HEK293 (cell line): ENCODE measurements around the gene HDLBP.

Source experiments
- CTCF ChIA-PET: fragments of 350-600 bp; formaldehyde crosslinking; extraction: SDS; loops from one replicate; lab custom pipeline; 2021; ENCODE audit warnings: antibody characterized with exemption; lab: Yijun Ruan, JAX
- POLR2A ChIA-PET: fragments of 300-600 bp; formaldehyde crosslinking; extraction: SDS; loops from one replicate; lab custom pipeline; 2020; ENCODE audit warnings: antibody characterized with exemption, inconsistent platforms; lab: Yijun Ruan, JAX
- H3K27ac ChIP-seq: fragments of 200-500 bp; sonication (Bioruptor generic); 2 replicates; pipeline ENCODE4 v1.5.1; 2014; ENCODE audit warnings: low read depth, low read length, control low read depth, inconsistent platforms; ENCODE audit errors: extremely low read depth
- H3K36me3 ChIP-seq, 2 experiments: fragments of 200-500 bp in 1 of 2; sonication (Bioruptor generic) in 1 of 2; 1 replicate in 1 of 2; 2 replicates in 1 of 2; pipeline ENCODE4 v1.5.1; 2014 to 2017; ENCODE audit warnings: inconsistent platforms in 2 of 2, low read length in 2 of 2; ENCODE audit not compliant: control insufficient read depth in 2 of 2, insufficient read depth in 1 of 2
- H3K4me1 ChIP-seq: fragments of 200-500 bp; sonication (Bioruptor generic); 2 replicates; pipeline ENCODE4 v1.5.1; 2014; ENCODE audit warnings: mild to moderate bottlenecking, low read length, inconsistent platforms; ENCODE audit not compliant: control insufficient read depth, insufficient read depth
- H3K4me3 ChIP-seq: 2 replicates; pipeline ENCODE4 v1.5.1; 2011; ENCODE audit warnings: low read depth, mild to moderate bottlenecking, control low read depth, low read length, moderate library complexity
- H3K9me3 ChIP-seq: fragments of 200-500 bp; sonication (Bioruptor generic); 2 replicates; pipeline ENCODE4 v1.5.1; 2014; ENCODE audit warnings: low read depth, low read length, inconsistent platforms; ENCODE audit not compliant: control insufficient read depth, insufficient read depth
- HOXC10 ChIP-seq: sonication (generic); formaldehyde crosslinking; IDR thresholded peaks from 2 replicates; pipeline ENCODE4 v1.8.1; 2023; ENCODE audit warnings: mild to moderate bottlenecking, missing genetic modification reagents
- KLF16 ChIP-seq: fragments of 450-650 bp; formaldehyde crosslinking; IDR thresholded peaks from 2 replicates; pipeline ENCODE4 v1.5.1; 2017; ENCODE audit warnings: missing biosample characterization, missing genetic modification characterization
- KLF17 ChIP-seq: fragments of 450-650 bp; formaldehyde crosslinking; IDR thresholded peaks from 2 replicates; pipeline ENCODE4 v1.5.1; 2016; ENCODE audit warnings: missing biosample characterization, missing genetic modification characterization
- KLF7 ChIP-seq: fragments of 450-650 bp; formaldehyde crosslinking; IDR thresholded peaks from 2 replicates; pipeline ENCODE4 v1.5.1; 2016; ENCODE audit warnings: missing biosample characterization, missing genetic modification characterization, borderline replicate concordance
- OSR2 ChIP-seq: fragments of 450-650 bp; formaldehyde crosslinking; IDR thresholded peaks from 2 replicates; pipeline ENCODE4 v1.5.1; 2016; ENCODE audit warnings: missing biosample characterization, missing genetic modification characterization
- PRDM6 ChIP-seq: fragments of 450-650 bp; formaldehyde crosslinking; IDR thresholded peaks from 2 replicates; pipeline ENCODE4 v1.5.1; 2017; ENCODE audit warnings: missing biosample characterization, missing genetic modification characterization
- SCRT1 ChIP-seq: fragments of 450-650 bp; formaldehyde crosslinking; IDR thresholded peaks from 2 replicates; pipeline ENCODE4 v1.5.1; 2016; ENCODE audit warnings: missing biosample characterization, missing genetic modification characterization, borderline replicate concordance
- SP2 ChIP-seq: fragments of 450-650 bp; formaldehyde crosslinking; IDR thresholded peaks from 2 replicates; pipeline ENCODE4 v1.5.1; 2016; ENCODE audit warnings: missing biosample characterization, missing genetic modification characterization
- YY1 ChIP-seq: fragments of 450-650 bp; formaldehyde crosslinking; IDR thresholded peaks from 2 replicates; pipeline ENCODE4 v1.5.1; 2018; ENCODE audit warnings: missing biosample characterization, missing genetic modification characterization
- ZBTB17 ChIP-seq: fragments of 450-650 bp; formaldehyde crosslinking; IDR thresholded peaks from 2 replicates; pipeline ENCODE4 v1.5.1; 2016; ENCODE audit warnings: missing biosample characterization, missing genetic modification characterization
- ZBTB48 ChIP-seq: fragments of 450-650 bp; formaldehyde crosslinking; IDR thresholded peaks from 2 replicates; pipeline ENCODE4 v1.5.1; 2016; ENCODE audit warnings: missing biosample characterization, missing genetic modification characterization
- ZEB2 ChIP-seq: fragments of 450-650 bp; formaldehyde crosslinking; IDR thresholded peaks from 2 replicates; pipeline ENCODE4 v1.5.1; 2016; ENCODE audit warnings: missing biosample characterization, missing genetic modification characterization
- ZIC2 ChIP-seq: fragments of 450-650 bp; formaldehyde crosslinking; IDR thresholded peaks from 2 replicates; pipeline ENCODE4 v1.5.1; 2016; ENCODE audit warnings: missing biosample characterization, missing genetic modification characterization
- ZNF121 ChIP-seq: fragments of 450-650 bp; formaldehyde crosslinking; IDR thresholded peaks from 2 replicates; pipeline ENCODE4 v1.5.1; 2016; ENCODE audit warnings: missing biosample characterization, missing genetic modification characterization
- ZNF24 ChIP-seq: fragments of 450-650 bp; formaldehyde crosslinking; IDR thresholded peaks from 2 replicates; pipeline ENCODE4 v1.5.1; 2016; ENCODE audit warnings: missing biosample characterization, missing genetic modification characterization
- ZNF324 ChIP-seq: fragments of 450-650 bp; formaldehyde crosslinking; IDR thresholded peaks from 2 replicates; pipeline ENCODE4 v1.5.1; 2016; ENCODE audit warnings: missing biosample characterization, missing genetic modification characterization
- ZNF350 ChIP-seq: fragments of 450-650 bp; formaldehyde crosslinking; IDR thresholded peaks from 2 replicates; pipeline ENCODE4 v1.5.0; 2017; ENCODE audit warnings: missing biosample characterization, mild to moderate bottlenecking, missing genetic modification characterization
- ZNF645 ChIP-seq: fragments of 450-650 bp; formaldehyde crosslinking; IDR thresholded peaks from 2 replicates; pipeline ENCODE4; 2016; ENCODE audit warnings: missing biosample characterization, missing genetic modification characterization
- ZNF660 ChIP-seq: fragments of 450-650 bp; IDR thresholded peaks from 2 replicates; pipeline ENCODE4 v1.5.1; 2018; ENCODE audit warnings: missing biosample characterization, mild to moderate bottlenecking, missing genetic modification characterization
- ZNF677 ChIP-seq: fragments of 450-650 bp; IDR thresholded peaks from 2 replicates; pipeline ENCODE4 v1.5.0; 2018; ENCODE audit warnings: missing biosample characterization, mild to moderate bottlenecking, missing genetic modification characterization, moderate library complexity
- ZSCAN4 ChIP-seq: fragments of 450-650 bp; formaldehyde crosslinking; IDR thresholded peaks from 2 replicates; pipeline ENCODE4 v1.5.1; 2017; ENCODE audit warnings: missing biosample characterization, missing genetic modification characterization
- ZXDB ChIP-seq: fragments of 450-650 bp; formaldehyde crosslinking; IDR thresholded peaks from 2 replicates; pipeline ENCODE4 v1.5.1; 2016; ENCODE audit warnings: missing biosample characterization, missing genetic modification characterization

The HDLBP gene

GRCh38 chr2:241232736-241233575 lies 82.5 kb downstream of the HDLBP start:
- ChIA-PET CTCF (interaction anchor here (1.1 kb wide), 2 partner anchors 14 to 82 kb away, joined by 3 to 4 read pairs; partner anchors contain the start of gene HDLBP), POLR2A (no interaction called here)
- H3K36me3 ChIP-seq: peaks cover 11 to 100% of the 10 kb centered on the region in 2 experiments; a peak in 2 of 3 replicates

GRCh38 chr2:241230435-241230834 lies 85.0 kb downstream of the HDLBP start:
- H3K4me1 ChIP-seq: no peaks in the 10 kb centered on the region
- POLR2A ChIA-PET: interaction anchor here (1.4 kb wide), 1 partner anchor 128 kb away, joined by 3 read pairs; the partner anchor contains the start of gene MTERF4
- H3K9me3 ChIP-seq: no peaks in the 10 kb centered on the region
- H3K4me3 ChIP-seq: no peak overlapping the region
- CTCF ChIA-PET: no interaction called here
- H3K27ac ChIP-seq: no peak overlapping the region
- peaks cover 11 to 98% of the 10 kb centered on the region in 2 experiments; a peak in 2 of 3 replicates for H3K36me3 ChIP-seq
- no peak for TF ChIP-seq OSR2 (tag by site-specific recombination)
- no peak for TF ChIP-seq ZNF324 (tag by site-specific recombination)
- TF ChIP-seq ZNF24 (tag by site-specific recombination): no peak
- no peak for TF ChIP-seq KLF7
- no peak for TF ChIP-seq ZNF645
- TF ChIP-seq ZBTB17: no peak
- TF ChIP-seq SCRT1 (tag by site-specific recombination): no peak
- no peak for TF ChIP-seq HOXC10 (CRISPR knock-in tag)
- TF ChIP-seq ZEB2 (tag by site-specific recombination): no peak
- no peak for TF ChIP-seq ZSCAN4 (tag by site-specific recombination)
- TF ChIP-seq ZNF660 (tag by site-specific recombination): no peak
- no peak for TF ChIP-seq ZNF121 (tag by site-specific recombination)
- TF ChIP-seq KLF17 (tag by site-specific recombination): no peak

More at GRCh38 chr2:241232736-241233575, 82.5 kb downstream of the HDLBP start:
- TF ChIP-seq YY1 (tag by site-specific recombination): no peak
- peak; percentile 92 for TF ChIP-seq ZIC2 (tag by site-specific recombination)
- TF ChIP-seq, all 188 proteins: peak for 1
- H3K4me1 ChIP-seq: no peaks in the 10 kb centered on the region
- H3K9me3 ChIP-seq: no peaks in the 10 kb centered on the region
- no peak overlapping the region for H3K27ac ChIP-seq
- no peak overlapping the region for H3K4me3 ChIP-seq

- no peak for TF ChIP-seq SP2 (tag by site-specific recombination)
- no peak for TF ChIP-seq KLF16
- no peak for TF ChIP-seq ZBTB48
- no peak for TF ChIP-seq ZNF677 (tag by site-specific recombination)
- no peak for TF ChIP-seq ZNF350
- TF ChIP-seq ZXDB (tag by site-specific recombination): no peak
- TF ChIP-seq KLF7: no peak
- TF ChIP-seq PRDM6: no peak
- TF ChIP-seq HOXC10 (CRISPR knock-in tag): no peak
Observed at GRCh38 chr2:241229563-241230401, 85.7 kb downstream of the HDLBP start.

More at GRCh38 chr2:241229563-241230401, 85.7 kb downstream of the HDLBP start:
- Histone ChIP-seq H3K4me3 (no peak overlapping the region), H3K36me3 (peaks cover 11 to 96% of the 10 kb centered on the region in 2 experiments; a peak in 2 of 3 replicates), H3K27ac (no peak overlapping the region), H3K4me1 (no peaks in the 10 kb centered on the region), H3K9me3 (no peaks in the 10 kb centered on the region)
- ChIA-PET CTCF (no interaction called here), POLR2A (interaction anchor here (1.4 kb wide), 1 partner anchor 128 kb away, joined by 3 read pairs; the partner anchor contains the start of gene MTERF4)
